Esophagus muscularis mucosa (tissue), 4 donors: Measurements from ENCODE around the gene MUS81.

ENCODE experiments used
- CTCF ChIP-seq, 3 experiments: fragments of 200-600 bp in 2 of 3; fragments of 450-650 bp in 1 of 3; sonication (generic) in 2 of 3; IDR thresholded peaks; one replicate each; pipeline ENCODE4 v1.5.1; 2017 to 2019; ENCODE audit warnings: antibody characterized with exemption in 3 of 3, mild to moderate bottlenecking in 2 of 3, moderate library complexity in 1 of 3
- EP300 ChIP-seq: sonication (generic); formaldehyde crosslinking; IDR thresholded peaks from one replicate; pipeline ENCODE4 v1.6.1; 2017; ENCODE audit warnings: antibody characterized with exemption
- POLR2A ChIP-seq: fragments of 450-650 bp; IDR thresholded peaks from one replicate; pipeline ENCODE4 v1.6.1; 2017; ENCODE audit warnings: antibody characterized with exemption, moderate library complexity, mild to moderate bottlenecking, low read depth
- POLR2AphosphoS5 ChIP-seq, 2 donors: sonication (generic); formaldehyde crosslinking; IDR thresholded peaks; one replicate each; pipeline ENCODE4 v1.6.1; 2017; ENCODE audit warnings: antibody characterized with exemption in 2 of 2

- peak; percentile 97 to 98 (median 98) for TF ChIP-seq CTCF (IDR thresholded peaks at IDR 0.05)
- TF ChIP-seq EP300: no peak
- TF ChIP-seq POLR2A: no peak
- peak; percentile 57 to 87 for TF ChIP-seq POLR2AphosphoS5 (IDR thresholded peaks at IDR 0.05)
These were observed 24.5 kb downstream of the MUS81 start for GRCh38 chr11:65884716-65885092.
